Neuronal stem cell (in vitro differentiated cells): Measurements from ENCODE around the gene TSPAN17.

Source experiments
- DNase-seq: peaks from one replicate; pipeline ENCODE4 v3.0.0-alpha.2; 2013; ENCODE audit warnings: low spot score
- H2AFZ ChIP-seq: one replicate; pipeline ENCODE4 v1.6.1; 2013; ENCODE audit warnings: mild to moderate bottlenecking, low read length, inconsistent platforms
- H2AK5ac ChIP-seq: 2 replicates; pipeline ENCODE4 v1.6.1; 2013; ENCODE audit warnings: low read depth, mild to moderate bottlenecking, inconsistent platforms, low read length, moderate library complexity, mixed read lengths
- H2BK120ac ChIP-seq: 2 replicates; pipeline ENCODE4 v1.6.1; 2013; ENCODE audit warnings: low read depth, mild to moderate bottlenecking, inconsistent platforms, low read length, moderate library complexity, mixed read lengths
- H2BK12ac ChIP-seq: one replicate; pipeline ENCODE4 v1.6.1; 2013; ENCODE audit warnings: low read length, inconsistent platforms
- H2BK15ac ChIP-seq: 2 replicates; pipeline ENCODE4 v1.6.1; 2013; ENCODE audit warnings: mild to moderate bottlenecking, low read length, inconsistent platforms, mixed read lengths
- H2BK5ac ChIP-seq: one replicate; pipeline ENCODE4 v1.6.1; 2013; ENCODE audit warnings: inconsistent platforms, mild to moderate bottlenecking, low read length, moderate library complexity
- H3K14ac ChIP-seq: one replicate; pipeline ENCODE4 v1.6.1; 2013; ENCODE audit warnings: low read length, inconsistent platforms
- H3K18ac ChIP-seq: 2 replicates; pipeline ENCODE4 v1.6.1; 2013; ENCODE audit warnings: low read length, inconsistent platforms
- H3K23ac ChIP-seq: 2 replicates; pipeline ENCODE4 v1.6.1; 2013; ENCODE audit warnings: low read depth, mild to moderate bottlenecking, mixed read lengths, low read length, inconsistent platforms; ENCODE audit not compliant: poor library complexity
- H3K27ac ChIP-seq: replicated peaks from 3 replicates; pipeline ENCODE4 v1.5.1; 2013; ENCODE audit warnings: low read length, inconsistent platforms
- H3K27me3 ChIP-seq, 3 experiments: 2 replicates each; pipeline ENCODE4 v1.6.1; 2013; ENCODE audit warnings: low read length in 3 of 3, mild to moderate bottlenecking in 2 of 3, inconsistent platforms in 1 of 3, low read depth in 1 of 3, mixed read lengths in 1 of 3, moderate library complexity in 1 of 3; ENCODE audit not compliant: control insufficient read depth in 3 of 3, insufficient read depth in 3 of 3
- H3K36me3 ChIP-seq, 2 donors: replicated peaks in 1 of 2; 2 replicates each; pipeline ENCODE4 v1.6.1; 2013; ENCODE audit warnings: low read length in 2 of 2; ENCODE audit not compliant: control insufficient read depth in 2 of 2, insufficient read depth in 2 of 2
- H3K4ac ChIP-seq: 2 replicates; pipeline ENCODE4 v1.6.1; 2013; ENCODE audit warnings: inconsistent platforms, mild to moderate bottlenecking, low read length, moderate library complexity
- H3K4me1 ChIP-seq, 2 donors: 1 replicate in 1 of 2; 2 replicates in 1 of 2; pipeline ENCODE4 v1.6.1; 2013; ENCODE audit warnings: low read length in 2 of 2, low read depth in 1 of 2; ENCODE audit not compliant: control insufficient read depth in 2 of 2, insufficient read depth in 1 of 2
- H3K4me2 ChIP-seq: one replicate; pipeline ENCODE4 v1.6.1; 2013; ENCODE audit warnings: mild to moderate bottlenecking, low read length, inconsistent platforms; ENCODE audit not compliant: insufficient read depth, poor library complexity, severe bottlenecking
- H3K4me3 ChIP-seq, 2 donors: 2 replicates each; pipeline ENCODE4 v1.5.1; 2013; ENCODE audit warnings: low read length in 2 of 2, mild to moderate bottlenecking in 2 of 2, inconsistent platforms in 1 of 2, moderate library complexity in 1 of 2
- H3K79me1 ChIP-seq: one replicate; pipeline ENCODE4 v1.6.1; 2013; ENCODE audit warnings: low read depth, mild to moderate bottlenecking, inconsistent platforms, low read length, moderate library complexity
- H3K9ac ChIP-seq: one replicate; pipeline ENCODE4 v1.6.1; 2013; ENCODE audit warnings: mild to moderate bottlenecking, low read depth, low read length, inconsistent platforms; ENCODE audit not compliant: poor library complexity
- H3K9me3 ChIP-seq, 2 donors: replicated peaks in 1 of 2; 2 replicates each; pipeline versions ENCODE3 to v1.6.1; 2013; ENCODE audit warnings: low read length in 2 of 2, mild to moderate bottlenecking in 2 of 2, inconsistent platforms in 1 of 2, low read depth in 1 of 2, mixed read lengths in 1 of 2, moderate library complexity in 1 of 2; ENCODE audit not compliant: control insufficient read depth in 2 of 2, insufficient read depth in 1 of 2
- H4K8ac ChIP-seq: one replicate; pipeline ENCODE4 v1.6.1; 2013; ENCODE audit warnings: low read depth, mild to moderate bottlenecking, inconsistent platforms, low read length, moderate library complexity
- H4K91ac ChIP-seq: one replicate; pipeline ENCODE4 v1.6.1; 2013; ENCODE audit warnings: low read length, low read depth, mild to moderate bottlenecking, inconsistent platforms; ENCODE audit not compliant: poor library complexity
- WGBS, 2 donors: extraction: QIAGEN DNeasy Blood & Tissue Kit; methylation state at CpG; one replicate each; pipeline ENCODE4 v1.1.7; 2013; ENCODE audit warnings: missing lambda C conversion rate in 2 of 2, mixed read lengths in 1 of 2; ENCODE audit not compliant: insufficient read length in 2 of 2, insufficient replicate concordance in 1 of 2; ENCODE audit errors: extremely low coverage in 2 of 2; 5-methylcytosine and 5-hydroxymethylcytosine counted together

TSPAN17 gene

DNA sequence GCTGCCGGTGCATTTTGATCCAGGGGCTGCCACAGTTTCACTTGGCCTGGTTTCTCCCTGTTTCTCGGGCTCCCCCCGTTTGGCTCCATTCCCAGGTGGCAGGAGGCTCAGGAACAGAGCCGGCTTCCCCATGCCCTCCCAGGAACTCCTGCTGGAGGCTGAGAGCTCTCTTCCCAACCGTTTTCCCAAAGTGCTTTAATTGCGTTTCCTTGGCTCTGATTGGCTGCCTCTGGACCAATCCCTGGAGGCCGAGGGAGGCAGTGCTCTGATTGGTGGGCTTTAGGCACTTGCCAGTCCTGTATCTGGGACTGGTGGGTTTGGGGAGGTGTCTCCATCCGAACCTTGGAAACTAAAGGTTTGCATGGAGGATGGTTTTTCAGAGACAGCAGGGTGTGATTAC lies 4.9 kb downstream of the TSPAN17 start:
- H3K36me3 ChIP-seq = peaks cover 7 to 28% of the 10 kb centered on the region in 2 donors
- H3K79me1 ChIP-seq = peaks cover 8% of the 10 kb centered on the region
- no peak overlapping the region for H2BK15ac ChIP-seq
- H3K9ac ChIP-seq = no peak overlapping the region
- no peak overlapping the region for H2BK5ac ChIP-seq
- H2AFZ ChIP-seq = no peak overlapping the region
- no peak overlapping the region for H3K4me3 ChIP-seq
- H2BK12ac ChIP-seq = no peak overlapping the region
- H4K91ac ChIP-seq = no peak overlapping the region
- no CpG with 5 or more reads among the region's 8 CpGs for WGBS, 2 donors
- H3K23ac ChIP-seq = no peak overlapping the region
- H3K18ac ChIP-seq = no peak overlapping the region
- H2BK120ac ChIP-seq = no peak overlapping the region
- H3K4me1 ChIP-seq = peaks cover 2 to 8% of the 10 kb centered on the region in 2 donors
- H3K4me2 ChIP-seq = no peak overlapping the region
- no peak overlapping the region for H3K27ac ChIP-seq
- no peak for DNase-seq
- H3K27me3 ChIP-seq = peaks cover 0 to 4% (median 0%) of the 10 kb centered on the region in 3 experiments
- no peaks in the 10 kb centered on the region for H3K9me3 ChIP-seq
- H3K4ac ChIP-seq = no peak overlapping the region
- no peak overlapping the region for H4K8ac ChIP-seq
- H2AK5ac ChIP-seq = no peak overlapping the region
- no peak overlapping the region for H3K14ac ChIP-seq

GRCh38 chr5:176653401-176654385 lies 6.4 kb downstream of the TSPAN17 start:
- H4K8ac ChIP-seq = no peak overlapping the region
- no peaks in the 10 kb centered on the region for H3K4me1 ChIP-seq
- WGBS, 2 donors = no CpG with 5 or more reads among the region's 18 CpGs

GRCh38 chr5:176654856-176655255 lies 7.6 kb downstream of the TSPAN17 start:
- Histone ChIP-seq H2BK15ac (no peak overlapping the region), H3K27me3 (no peaks in the 10 kb centered on the region), H3K4me2 (no peak overlapping the region), H3K4me3 (no peak overlapping the region), H4K8ac (no peak overlapping the region), H3K14ac (no peak overlapping the region), H2BK12ac (no peak overlapping the region), H3K23ac (no peak overlapping the region), H2AK5ac (no peak overlapping the region), H2BK120ac (no peak overlapping the region), H3K4me1 (no peaks in the 10 kb centered on the region), H3K27ac (no peak overlapping the region), H2AFZ (no peak overlapping the region), H3K79me1 (peaks cover 6% of the 10 kb centered on the region), H3K36me3 (peaks cover 8 to 28% of the 10 kb centered on the region in 2 donors), H3K9me3 (no peaks in the 10 kb centered on the region), H3K4ac (no peak overlapping the region), H2BK5ac (no peak overlapping the region), H4K91ac (no peak overlapping the region), H3K9ac (no peak overlapping the region), H3K18ac (no peak overlapping the region)
- no peak for DNase-seq
- WGBS, 2 donors = no CpG with 5 or more reads among the region's 14 CpGs

More at GRCh38 chr5:176653401-176654385, 6.4 kb downstream of the TSPAN17 start:
- H3K9me3 ChIP-seq = no peaks in the 10 kb centered on the region
- H3K36me3 ChIP-seq = peaks cover 8 to 28% of the 10 kb centered on the region in 2 donors
- H3K4me3 ChIP-seq = peak overlapping the region in 1 of 2 donors; percentile 26
- no peak overlapping the region for H2AK5ac ChIP-seq
- peak overlapping the region; percentile 34 for H3K23ac ChIP-seq
- H3K4me2 ChIP-seq = no peak overlapping the region
- H2BK5ac ChIP-seq = peak overlapping the region; percentile 69
- no peak for DNase-seq
- H2BK12ac ChIP-seq = no peak overlapping the region
- H3K27me3 ChIP-seq = peaks cover 0 to 1% (median 0%) of the 10 kb centered on the region in 3 experiments
- H3K14ac ChIP-seq = no peak overlapping the region
- H3K79me1 ChIP-seq = peaks cover 6% of the 10 kb centered on the region
- H3K27ac ChIP-seq = no peak overlapping the region
- peak overlapping the region; percentile 29 for H3K18ac ChIP-seq
- H3K4ac ChIP-seq = no peak overlapping the region
- no peak overlapping the region for H4K91ac ChIP-seq
- H3K9ac ChIP-seq = peak overlapping the region; percentile 7
- no peak overlapping the region for H2BK15ac ChIP-seq
- H2AFZ ChIP-seq = no peak overlapping the region
- H2BK120ac ChIP-seq = no peak overlapping the region

DNA sequence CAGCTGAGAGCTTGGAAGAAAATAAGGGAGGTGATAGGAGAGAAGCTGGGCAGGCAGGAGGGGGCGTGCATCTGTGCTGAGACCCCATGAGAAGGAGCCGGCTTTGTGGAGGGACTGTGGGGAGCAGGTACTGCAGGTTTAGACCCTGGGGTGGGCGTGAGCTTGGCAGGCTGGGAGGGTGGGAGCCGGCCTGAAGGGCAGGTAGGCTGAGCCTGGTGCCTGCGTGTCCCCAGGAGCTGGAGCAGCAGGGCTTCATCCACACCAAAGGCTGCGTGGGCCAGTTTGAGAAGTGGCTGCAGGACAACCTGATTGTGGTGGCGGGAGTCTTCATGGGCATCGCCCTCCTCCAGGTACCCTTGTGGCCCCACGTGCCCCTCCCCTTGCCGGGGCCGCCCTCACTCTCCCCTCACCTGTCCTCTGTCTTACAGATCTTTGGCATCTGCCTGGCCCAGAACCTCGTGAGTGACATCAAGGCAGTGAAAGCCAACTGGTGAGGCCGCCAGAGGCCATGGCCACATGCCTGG lies 9.2 kb downstream of the TSPAN17 start:
- peaks cover 8 to 28% of the 10 kb centered on the region in 2 donors for H3K36me3 ChIP-seq
- H2BK15ac ChIP-seq = no peak overlapping the region
- no peak overlapping the region for H4K91ac ChIP-seq
- H4K8ac ChIP-seq = no peak overlapping the region
- H3K79me1 ChIP-seq = peaks cover 4% of the 10 kb centered on the region
- H3K9me3 ChIP-seq = no peaks in the 10 kb centered on the region
- no peak overlapping the region for H2AK5ac ChIP-seq
- H3K4me2 ChIP-seq = no peak overlapping the region
- no peak for DNase-seq
- H2AFZ ChIP-seq = no peak overlapping the region
- H3K9ac ChIP-seq = no peak overlapping the region
- peak overlapping the region; percentile 28 for H3K23ac ChIP-seq
- WGBS, 2 donors = no CpG with 5 or more reads among the region's 13 CpGs
- H2BK5ac ChIP-seq = no peak overlapping the region
- no peak overlapping the region for H2BK12ac ChIP-seq
- H2BK120ac ChIP-seq = no peak overlapping the region
- H3K27ac ChIP-seq = no peak overlapping the region
- H3K14ac ChIP-seq = no peak overlapping the region
- H3K4me1 ChIP-seq = peaks cover 0 to 2% of the 10 kb centered on the region in 2 donors
- no peak overlapping the region for H3K4me3 ChIP-seq
- H3K18ac ChIP-seq = no peak overlapping the region
- H3K4ac ChIP-seq = no peak overlapping the region
- H3K27me3 ChIP-seq = no peaks in the 10 kb centered on the region
